HCT116 (cell line): ENCODE measurements around the gene GPR39. TPM values are rescaled to one million over a fixed set of nuclear protein-coding genes. Genes with fewer than 3 reads are reported as not detected.

ENCODE experiments used
- ATAC-seq: fragments of 200-7000 bp; cut with Tn5 transposase; 2 replicates; pipeline ENCODE4 v1.9.1; 2020; ENCODE audit warnings: mild to moderate bottlenecking, moderate library complexity
- BruUV-seq: library from RNA; stranded (reverse); fragments of 400-500 nt; replicated peaks from 2 replicates; lab custom pipeline; 2021; lab: Mats Ljungman, UMichigan
- CTCF ChIA-PET: fragments of 300-600 bp; sonication (Branson Sonifier 250); formaldehyde crosslinking; loops from one replicate; lab custom pipeline; 2021; ENCODE audit warnings: antibody characterized with exemption; lab: Charles Lee
- POLR2A ChIA-PET: fragments of 300-600, 350-600 bp; sonication (Branson Sonifier 250); formaldehyde crosslinking; loops from one replicate; lab custom pipeline; 2021; ENCODE audit warnings: antibody characterized with exemption; lab: Charles Lee
- RAD21 ChIA-PET, 2 experiments: fragments of 300-600 bp; sonication (Branson Sonifier 250); formaldehyde crosslinking; loops; one replicate each; lab custom pipeline; 2023; ENCODE audit warnings: low total read pairs in 2 of 2; ENCODE audit not compliant: uncharacterized antibody in 2 of 2, unreplicated experiment in 2 of 2, low non-redundant PET in 1 of 2; lab: Charles Lee
- DNase-seq: peaks from one replicate; pipeline ENCODE4 v3.0.0-alpha.2; 2010; ENCODE audit warnings: low read depth, low spot score
- H2AFZ ChIP-seq: fragments of 200-600 bp; shearing (Covaris generic), sonication (generic); 2 replicates; pipeline ENCODE4 v1.6.1; 2017; ENCODE audit warnings: low read depth, mixed run types, mixed read lengths, antibody characterized with exemption, low read length; ENCODE audit not compliant: poor library complexity, severe bottlenecking
- H3K27ac ChIP-seq: 2 replicates; pipeline ENCODE4 v1.5.1; 2012; ENCODE audit warnings: low read depth, low read length
- H3K27me3 ChIP-seq: fragments of 200-600 bp; sonication (generic); 2 replicates; pipeline ENCODE4 v1.6.1; 2016; ENCODE audit warnings: mixed run types, low read length, mixed read lengths; ENCODE audit not compliant: insufficient read depth
- H3K36me3 ChIP-seq, 2 experiments: fragments of 200-500 bp in 1 of 2; fragments of 200-600 bp in 1 of 2; sonication (Bioruptor generic) in 1 of 2; sonication (generic) in 1 of 2; 2 replicates each; pipeline versions ENCODE4 v1.5.1 to v1.6.1; 2014 to 2016; ENCODE audit warnings: low read length in 2 of 2, inconsistent platforms in 1 of 2, mixed read lengths in 1 of 2, mixed run types in 1 of 2; ENCODE audit not compliant: insufficient read depth in 2 of 2, control insufficient read depth in 1 of 2
- H3K4me1 ChIP-seq, 2 experiments: fragments of 200-600 bp in 1 of 2; sonication (generic) in 1 of 2; 2 replicates each; pipeline versions ENCODE4 v1.5.1 to v1.6.1; 2012 to 2017; ENCODE audit warnings: low read length in 2 of 2, inconsistent platforms in 1 of 2, mild to moderate bottlenecking in 1 of 2, mixed read lengths in 1 of 2, mixed run types in 1 of 2, moderate library complexity in 1 of 2; ENCODE audit not compliant: insufficient read depth in 2 of 2, control insufficient read depth in 1 of 2
- H3K4me2 ChIP-seq: fragments of 200-600 bp; sonication (generic); 2 replicates; pipeline ENCODE4 v1.6.1; 2017; ENCODE audit warnings: mixed run types, low read length, mixed read lengths
- H3K4me3 ChIP-seq, 2 experiments: fragments of 200-600 bp in 1 of 2; sonication (generic) in 1 of 2; replicated peaks in 1 of 2; 2 replicates each; pipeline ENCODE4 v1.5.1; 2011 to 2016; ENCODE audit warnings: low read length in 2 of 2, control low read depth in 1 of 2, low read depth in 1 of 2, mild to moderate bottlenecking in 1 of 2, mixed read lengths in 1 of 2, mixed run types in 1 of 2
- H3K79me2 ChIP-seq: fragments of 200-600 bp; sonication (generic); 2 replicates; pipeline ENCODE4 v1.6.1; 2017; ENCODE audit warnings: mild to moderate bottlenecking, mixed run types, low read length, moderate library complexity, mixed read lengths; ENCODE audit not compliant: insufficient read depth
- H3K9ac ChIP-seq: fragments of 200-600 bp; sonication (generic); 2 replicates; pipeline ENCODE4 v1.6.1; 2016; ENCODE audit warnings: low read length, mixed read lengths
- H3K9me2 ChIP-seq: fragments of 200-600 bp; sonication (generic), shearing (Covaris generic); 2 replicates; pipeline ENCODE4 v1.6.1; 2017; ENCODE audit warnings: mixed run types, mild to moderate bottlenecking, moderate library complexity; ENCODE audit not compliant: insufficient read depth
- H3K9me3 ChIP-seq, 2 experiments: fragments of 200-500 bp in 1 of 2; fragments of 200-600 bp in 1 of 2; sonication (Bioruptor generic) in 1 of 2; sonication (generic) in 1 of 2; 2 replicates each; pipeline ENCODE4 v1.6.1; 2014 to 2017; ENCODE audit warnings: low read length in 2 of 2, mixed read lengths in 2 of 2, inconsistent platforms in 1 of 2, low read depth in 1 of 2, mild to moderate bottlenecking in 1 of 2, mixed run types in 1 of 2, moderate library complexity in 1 of 2; ENCODE audit not compliant: control insufficient read depth in 1 of 2, insufficient read depth in 1 of 2
- H4K20me1 ChIP-seq: fragments of 200-600 bp; sonication (generic), shearing (Covaris generic); 2 replicates; pipeline ENCODE4 v1.6.1; 2017; ENCODE audit warnings: mixed run types, mild to moderate bottlenecking, moderate library complexity; ENCODE audit not compliant: insufficient read depth
- CEBPB ChIP-seq: IDR thresholded peaks from 2 replicates; pipeline ENCODE4 v1.6.1; 2012; ENCODE audit warnings: low read depth
- ELF1 ChIP-seq: IDR thresholded peaks from 2 replicates; pipeline ENCODE4 v1.6.1; 2012; ENCODE audit warnings: low read depth, borderline replicate concordance
- MAX ChIP-seq: IDR thresholded peaks from 2 replicates; pipeline ENCODE4 v1.6.1; 2012
- POLR2A ChIP-seq: IDR thresholded peaks from 2 replicates; pipeline ENCODE4 v1.7.0; 2011; ENCODE audit warnings: borderline replicate concordance; ENCODE audit not compliant: insufficient read depth, insufficient read length; ENCODE audit errors: extremely low read depth
- RAD21 ChIP-seq: IDR thresholded peaks from 2 replicates; pipeline ENCODE4 v1.6.1; 2012; ENCODE audit warnings: low read depth, mild to moderate bottlenecking
- SRF ChIP-seq: IDR thresholded peaks from 2 replicates; pipeline ENCODE4 v1.6.1; 2012; ENCODE audit warnings: low read depth
- ZFX ChIP-seq: fragments of 450-650 bp; IDR thresholded peaks from 2 replicates; pipeline ENCODE4 v1.6.1; 2017
- ZNF274 ChIP-seq: fragments of 200-500 bp; sonication (Bioruptor generic); IDR thresholded peaks from 2 replicates; pipeline ENCODE4 v1.6.1; 2014; ENCODE audit warnings: mild to moderate bottlenecking, low read depth, low read length, inconsistent platforms
- intact Hi-C: fragments of 100-400 bp; cut with micrococcal nuclease; formaldehyde crosslinking; loops from 2 replicates; pipeline ENCODE4 v1.10.0; 2022
- total RNA-seq: library from RNA; stranded (reverse); gene quantifications from one replicate; pipeline ENCODE4 v1.2.1, GENCODE V29; 2021; ENCODE audit not compliant: unreplicated experiment
- TF ChIP-seq, protein P1 (sequence below), 3 experiments: fragments of 200-600 bp in 1 of 3; sonication (generic) in 1 of 3; IDR thresholded peaks in 2 of 3; conservative IDR thresholded peaks in 1 of 3; 2 replicates each; pipeline ENCODE4 v1.5.1; 2012 to 2017; ENCODE audit warnings: low read depth in 2 of 3, low read length in 2 of 3, antibody characterized with exemption in 1 of 3, borderline replicate concordance in 1 of 3, control low read depth in 1 of 3, mild to moderate bottlenecking in 1 of 3, mixed read lengths in 1 of 3, mixed run types in 1 of 3, moderate library complexity in 1 of 3; ENCODE audit not compliant: insufficient read depth in 1 of 3

The GPR39 gene
- total RNA-seq, 1 experiment from 2014 or later = 5.1 TPM

DNA sequence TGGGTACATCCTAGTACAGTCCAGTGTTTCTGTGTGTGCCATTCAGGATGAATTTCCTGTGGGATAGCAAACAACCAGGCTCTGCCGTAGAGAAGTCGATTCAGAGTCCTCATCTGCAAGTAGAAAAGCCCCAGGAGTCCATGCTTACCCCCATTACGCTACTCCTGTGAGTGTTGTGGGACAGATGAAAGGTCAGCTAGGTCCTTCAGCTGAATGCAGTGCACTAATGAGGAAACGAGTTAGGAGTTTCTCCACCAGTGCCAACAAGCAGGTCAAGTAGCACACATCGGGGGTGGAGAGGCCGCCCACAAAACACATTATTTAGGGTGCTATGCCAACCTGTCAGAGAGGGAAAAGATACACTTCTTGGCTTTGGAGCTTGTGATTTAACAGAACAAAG is 2.5 kb upstream of the GPR39 start (continued):
- TF ChIP-seq ZNF274 (no peak), SRF (no peak)
- TF ChIP-seq, protein P1, sequence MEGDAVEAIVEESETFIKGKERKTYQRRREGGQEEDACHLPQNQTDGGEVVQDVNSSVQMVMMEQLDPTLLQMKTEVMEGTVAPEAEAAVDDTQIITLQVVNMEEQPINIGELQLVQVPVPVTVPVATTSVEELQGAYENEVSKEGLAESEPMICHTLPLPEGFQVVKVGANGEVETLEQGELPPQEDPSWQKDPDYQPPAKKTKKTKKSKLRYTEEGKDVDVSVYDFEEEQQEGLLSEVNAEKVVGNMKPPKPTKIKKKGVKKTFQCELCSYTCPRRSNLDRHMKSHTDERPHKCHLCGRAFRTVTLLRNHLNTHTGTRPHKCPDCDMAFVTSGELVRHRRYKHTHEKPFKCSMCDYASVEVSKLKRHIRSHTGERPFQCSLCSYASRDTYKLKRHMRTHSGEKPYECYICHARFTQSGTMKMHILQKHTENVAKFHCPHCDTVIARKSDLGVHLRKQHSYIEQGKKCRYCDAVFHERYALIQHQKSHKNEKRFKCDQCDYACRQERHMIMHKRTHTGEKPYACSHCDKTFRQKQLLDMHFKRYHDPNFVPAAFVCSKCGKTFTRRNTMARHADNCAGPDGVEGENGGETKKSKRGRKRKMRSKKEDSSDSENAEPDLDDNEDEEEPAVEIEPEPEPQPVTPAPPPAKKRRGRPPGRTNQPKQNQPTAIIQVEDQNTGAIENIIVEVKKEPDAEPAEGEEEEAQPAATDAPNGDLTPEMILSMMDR (IDR thresholded peaks at IDR 0.05 in 2 of 3, conservative IDR thresholded peaks at IDR 0.05 in 1 of 3; ENCODE audit: borderline replicate concordance in 1 of 3, insufficient read depth in 1 of 3, low read depth in 2 of 3, low read length in 2 of 3) = no peak

- intact Hi-C loops = no loop called here
- RAD21 ChIA-PET = no interaction called here
- Histone ChIP-seq H4K20me1 (no peaks in the 10 kb centered on the region), H3K79me2 (no peaks in the 10 kb centered on the region; the same call in 1 of the 2 replicates), H2AFZ (peak overlapping the region; percentile 13), H3K36me3 (no peaks in the 10 kb centered on the region), H3K9me2 (no peaks in the 10 kb centered on the region), H3K27ac (peak overlapping the region; percentile 75), H3K9ac (peak overlapping the region; percentile 73), H3K27me3 (no peaks in the 10 kb centered on the region), H3K4me1 (peaks cover 20 to 35% of the 10 kb centered on the region in 2 experiments), H3K4me3 (peak overlapping the region; percentile 46 to 66), H3K4me2 (peak overlapping the region; percentile 97), H3K9me3 (no peaks in the 10 kb centered on the region)
- DNase-seq = no peak
- CTCF ChIA-PET = interaction anchor here (1.5 kb wide), 1 partner anchor 66 kb away, joined by 6 read pairs; no protein-coding TSS in a partner anchor
- ATAC-seq = peak; percentile 13
- no TSS peak for BruUV-seq
- TF ChIP-seq POLR2A (no peak), ZFX (peak; percentile 24; the same call in 1 of the 2 replicates), RAD21 (0 out of 2 replicates have a peak, but pooled peaks have one; percentile 15), CEBPB (peak; percentile 56; the same call in 1 of the 2 replicates), ELF1 (no peak), MAX (peak; percentile 70)
- TF ChIP-seq, protein P1 (IDR thresholded peaks at IDR 0.05 in 2 of 3, conservative IDR thresholded peaks at IDR 0.05 in 1 of 3; ENCODE audit: borderline replicate concordance in 1 of 3, insufficient read depth in 1 of 3, low read depth in 2 of 3, low read length in 2 of 3) = no peak
- POLR2A ChIA-PET = no interaction called here
Measured at GRCh38 chr2:132415256-132415914, 1.2 kb upstream of the GPR39 start.
